ENCODE results near the gene TSPAN3. TPM values are rescaled to one million over a fixed set of nuclear protein-coding genes. Genes with fewer than 3 reads are reported as not detected.

Gene TSPAN3
- total and polyA plus RNA-seq, 12 donors: 52.2 to 159 (median 98.7) TPM

- no peak overlapping the region for H3K4me3 ChIP-seq
- no peaks in the 10 kb centered on the region for H3K27me3 ChIP-seq
- ATAC-seq (no peak), DNase-seq (no peak)
- TF ChIP-seq, protein P1, sequence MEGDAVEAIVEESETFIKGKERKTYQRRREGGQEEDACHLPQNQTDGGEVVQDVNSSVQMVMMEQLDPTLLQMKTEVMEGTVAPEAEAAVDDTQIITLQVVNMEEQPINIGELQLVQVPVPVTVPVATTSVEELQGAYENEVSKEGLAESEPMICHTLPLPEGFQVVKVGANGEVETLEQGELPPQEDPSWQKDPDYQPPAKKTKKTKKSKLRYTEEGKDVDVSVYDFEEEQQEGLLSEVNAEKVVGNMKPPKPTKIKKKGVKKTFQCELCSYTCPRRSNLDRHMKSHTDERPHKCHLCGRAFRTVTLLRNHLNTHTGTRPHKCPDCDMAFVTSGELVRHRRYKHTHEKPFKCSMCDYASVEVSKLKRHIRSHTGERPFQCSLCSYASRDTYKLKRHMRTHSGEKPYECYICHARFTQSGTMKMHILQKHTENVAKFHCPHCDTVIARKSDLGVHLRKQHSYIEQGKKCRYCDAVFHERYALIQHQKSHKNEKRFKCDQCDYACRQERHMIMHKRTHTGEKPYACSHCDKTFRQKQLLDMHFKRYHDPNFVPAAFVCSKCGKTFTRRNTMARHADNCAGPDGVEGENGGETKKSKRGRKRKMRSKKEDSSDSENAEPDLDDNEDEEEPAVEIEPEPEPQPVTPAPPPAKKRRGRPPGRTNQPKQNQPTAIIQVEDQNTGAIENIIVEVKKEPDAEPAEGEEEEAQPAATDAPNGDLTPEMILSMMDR (IDR thresholded peaks at IDR 0.05): no peak
- H3K4me1 ChIP-seq: peaks cover 0 to 39% (median 19%) of the 10 kb centered on the region in 9 donors
- peak overlapping the region in 3 of 10 donors; percentile 48 to 57 (median 51) for H3K27ac ChIP-seq
- H3K9me3 ChIP-seq: peaks cover 0 to 40% (median 0%) of the 10 kb centered on the region in 11 donors
- peaks cover 0 to 88% (median 5%) of the 10 kb centered on the region in 9 donors for H3K36me3 ChIP-seq
- 82% methylated on average over 20 of the region's 20 CpGs for WGBS, 2 donors
- intact Hi-C loops (cut with DNase I): loop anchor here in 1 of 10 donors (2.0 kb wide), 1 partner anchor 16 kb away; no protein-coding TSS in a partner anchor
These were observed 27.7 kb downstream of the TSPAN3 start for GRCh38 chr15:77042955-77043920.

- no peak for ATAC-seq
- DNase-seq: no peak
- peaks cover 0 to 81% (median 5%) of the 10 kb centered on the region in 9 donors for H3K36me3 ChIP-seq
- peaks cover 0 to 46% (median 0%) of the 10 kb centered on the region in 11 donors for H3K9me3 ChIP-seq
- H3K27me3 ChIP-seq: no peaks in the 10 kb centered on the region
- H3K4me3 ChIP-seq: no peak overlapping the region
- H3K27ac ChIP-seq: no peak overlapping the region
- TF ChIP-seq, protein P1 (IDR thresholded peaks at IDR 0.05): no peak
- intact Hi-C loops (cut with DNase I): loop anchor here in 1 of 10 donors (2.0 kb wide), 1 partner anchor 16 kb away; no protein-coding TSS in a partner anchor
- H3K4me1 ChIP-seq: peaks cover 0 to 39% (median 19%) of the 10 kb centered on the region in 9 donors
- 84% methylated on average over 8 of the region's 8 CpGs for WGBS, 2 donors
These were observed 28.5 kb downstream of the TSPAN3 start for GRCh38 chr15:77042245-77042919.

GRCh38 chr15:77040673-77041072 lies 30.2 kb downstream of the TSPAN3 start:
- Histone ChIP-seq H3K36me3 (peaks cover 0 to 64% (median 0%) of the 10 kb centered on the region in 9 donors), H3K4me3 (no peak overlapping the region), H3K9me3 (peaks cover 0 to 48% (median 0%) of the 10 kb centered on the region in 11 donors), H3K4me1 (peaks cover 0 to 39% (median 19%) of the 10 kb centered on the region in 9 donors), H3K27ac (no peak overlapping the region), H3K27me3 (no peaks in the 10 kb centered on the region)
- DNase-seq: no peak
- 84 to 91% methylated on average over 5 of the region's 5 CpGs for WGBS, 2 donors
- TF ChIP-seq, protein P1 (IDR thresholded peaks at IDR 0.05): no peak
- intact Hi-C loops (cut with DNase I): no loop called here
- no peak for ATAC-seq

- no peaks in the 10 kb centered on the region for H3K27me3 ChIP-seq
- TF ChIP-seq, protein P1 (IDR thresholded peaks at IDR 0.05): no peak
- WGBS, 2 donors: 79% methylated on average over 8 of the region's 8 CpGs; no CpG with 5 or more reads in 1 of the 2 donors
- no peak for DNase-seq
- peak overlapping the region in 1 of 10 donors; percentile 4 for H3K27ac ChIP-seq
- intact Hi-C loops (cut with DNase I): loop anchor here in 1 of 10 donors (10.0 kb wide), 1 partner anchor 505 kb away; no protein-coding TSS in a partner anchor
- no peak overlapping the region for H3K4me3 ChIP-seq
- H3K36me3 ChIP-seq: peaks cover 0 to 59% (median 0%) of the 10 kb centered on the region in 9 donors
- H3K9me3 ChIP-seq: peaks cover 0 to 48% (median 0%) of the 10 kb centered on the region in 11 donors
- H3K4me1 ChIP-seq: peaks cover 0 to 38% (median 13%) of the 10 kb centered on the region in 9 donors
- ATAC-seq: no peak
These were observed 31.1 kb downstream of the TSPAN3 start for GRCh38 chr15:77039848-77040247.

Measured in heart right ventricle (tissue), 16 donors.